SK-N-SH treated with all-trans-retinoic acid at 6 μM for 48 hours (cell line): ENCODE measurements around the gene ARID1B.
A peak's percentile ranks its signal among the peaks of the same experiment; 100 is the strongest.

Source experiments
- ATAC-seq: fragments of 200-7000 bp; cut with Tn5 transposase; 3 replicates; pipeline ENCODE4 v1.9.1; 2020; ENCODE audit warnings: mild to moderate bottlenecking, moderate library complexity
- ARNTL ChIP-seq: fragments of 450-650 bp; formaldehyde crosslinking; IDR thresholded peaks from 2 replicates; pipeline ENCODE4 v1.5.0; 2020; ENCODE audit warnings: low read depth, mild to moderate bottlenecking, moderate library complexity, borderline replicate concordance
- BACH2 ChIP-seq: fragments of 250-450 bp; sonication (Bioruptor Pico); IDR thresholded peaks from 2 replicates; pipeline ENCODE4 v1.9.0; 2021; ENCODE audit warnings: mild to moderate bottlenecking, borderline replicate concordance
- CSDC2 ChIP-seq: fragments of 250-450 bp; sonication (Bioruptor Pico); IDR thresholded peaks from 2 replicates; pipeline ENCODE4 v1.5.0; 2020; ENCODE audit warnings: mild to moderate bottlenecking, moderate library complexity
- CSRNP3 ChIP-seq: fragments of 250-450 bp; sonication (Bioruptor Pico); IDR thresholded peaks from 2 replicates; pipeline ENCODE4 v1.5.1; 2021; ENCODE audit warnings: mild to moderate bottlenecking, moderate library complexity
- ESRRG ChIP-seq: fragments of 250-450 bp; sonication (Bioruptor Pico); IDR thresholded peaks from 2 replicates; pipeline ENCODE4 v1.6.1; 2021; ENCODE audit warnings: mild to moderate bottlenecking
- GLIS3 ChIP-seq: fragments of 250-450 bp; sonication (Bioruptor Pico); IDR thresholded peaks from 2 replicates; pipeline ENCODE4 v1.5.0; 2020; ENCODE audit warnings: mild to moderate bottlenecking, moderate library complexity
- ISL1 ChIP-seq: fragments of 250-450 bp; sonication (Bioruptor Pico); IDR thresholded peaks from 2 replicates; pipeline ENCODE4 v2.1.2; 2022; ENCODE audit warnings: mild to moderate bottlenecking, moderate library complexity
- OSR1 ChIP-seq: fragments of 250-450 bp; sonication (Bioruptor Pico); IDR thresholded peaks from 2 replicates; pipeline ENCODE4 v1.8.0; 2022; ENCODE audit warnings: moderate library complexity, mild to moderate bottlenecking, inconsistent platforms
- POU6F1 ChIP-seq: fragments of 250-450 bp; sonication (Bioruptor Pico); IDR thresholded peaks from 2 replicates; pipeline ENCODE4 v1.8.0; 2021; ENCODE audit warnings: low read depth, mild to moderate bottlenecking, moderate library complexity, borderline replicate concordance
- PPARA ChIP-seq: fragments of 250-450 bp; sonication (Bioruptor Pico); IDR thresholded peaks from 2 replicates; pipeline ENCODE4 v1.5.0; 2020; ENCODE audit warnings: mild to moderate bottlenecking, borderline replicate concordance
- RARB ChIP-seq: fragments of 250-450 bp; sonication (Bioruptor Pico); IDR thresholded peaks from 2 replicates; pipeline ENCODE4 v1.8.0; 2021; ENCODE audit warnings: mild to moderate bottlenecking, moderate library complexity
- SNAI2 ChIP-seq: fragments of 250-450 bp; sonication (Bioruptor Pico); IDR thresholded peaks from 2 replicates; pipeline ENCODE4 v1.5.0; 2020; ENCODE audit warnings: mild to moderate bottlenecking, moderate library complexity
- TCF4 ChIP-seq: fragments of 250-450 bp; sonication (Bioruptor Pico); IDR thresholded peaks from 2 replicates; pipeline ENCODE4 v1.8.0; 2021; ENCODE audit warnings: mild to moderate bottlenecking, moderate library complexity, borderline replicate concordance
- TSHZ2 ChIP-seq: fragments of 250-450 bp; sonication (Bioruptor Pico); IDR thresholded peaks from 2 replicates; pipeline ENCODE4 v1.5.0; 2020; ENCODE audit warnings: mild to moderate bottlenecking, moderate library complexity
- ZC3H10 ChIP-seq: fragments of 250-450 bp; sonication (Bioruptor Pico); IDR thresholded peaks from 2 replicates; pipeline ENCODE4 v1.5.1; 2021; ENCODE audit warnings: mild to moderate bottlenecking, moderate library complexity
- ZFP3 ChIP-seq: fragments of 250-450 bp; sonication (Bioruptor Pico); IDR thresholded peaks from 2 replicates; pipeline ENCODE4 v1.5.0; 2020; ENCODE audit warnings: mild to moderate bottlenecking, moderate library complexity
- ZFP30 ChIP-seq: fragments of 450-650 bp; formaldehyde crosslinking; IDR thresholded peaks from 2 replicates; pipeline ENCODE4 v1.5.0; 2022; ENCODE audit warnings: mild to moderate bottlenecking, moderate library complexity
- ZNF565 ChIP-seq: fragments of 450-650 bp; formaldehyde crosslinking; conservative IDR thresholded peaks from 2 replicates; pipeline ENCODE4 v1.5.0; 2020; ENCODE audit warnings: low read depth, mild to moderate bottlenecking, moderate library complexity
- ZNF70 ChIP-seq: fragments of 450-650 bp; formaldehyde crosslinking; IDR thresholded peaks from 2 replicates; pipeline ENCODE4 v1.5.0; 2020; ENCODE audit warnings: mild to moderate bottlenecking, moderate library complexity
- ZNF8 ChIP-seq: fragments of 450-650 bp; formaldehyde crosslinking; IDR thresholded peaks from 2 replicates; pipeline ENCODE4 v1.5.0; 2020; ENCODE audit warnings: mild to moderate bottlenecking, moderate library complexity
- TF ChIP-seq, protein P1 (sequence below): fragments of 250-450 bp; sonication (Bioruptor Pico); IDR thresholded peaks from 2 replicates; pipeline ENCODE4 v1.5.1; 2020; ENCODE audit warnings: low read depth, mild to moderate bottlenecking, moderate library complexity
- TF ChIP-seq, protein P2 (sequence below): fragments of 250-450 bp; sonication (Bioruptor Pico); IDR thresholded peaks from 2 replicates; pipeline ENCODE4 v1.8.0; 2020; ENCODE audit warnings: mild to moderate bottlenecking, moderate library complexity, borderline replicate concordance

ARID1B gene

DNA sequence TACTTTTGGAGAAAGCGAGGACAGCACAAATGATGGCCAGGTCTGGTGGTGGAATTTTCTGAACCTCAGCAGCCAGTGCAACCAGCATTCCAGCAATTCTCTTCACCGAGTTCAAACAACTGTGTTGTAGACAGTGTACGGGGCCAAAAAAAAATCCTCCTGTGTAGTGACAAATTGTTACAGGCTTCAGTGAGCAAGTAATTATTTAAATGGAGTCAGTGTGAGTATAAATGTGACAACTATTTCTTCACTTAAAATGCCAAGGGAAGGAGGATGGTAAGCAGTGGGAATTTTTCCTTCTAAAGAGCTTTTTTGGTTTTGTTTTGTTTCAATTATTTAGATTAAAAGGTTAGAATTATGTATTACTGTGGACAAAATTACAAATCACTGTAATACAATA is 392.0 kb downstream of the ARID1B start:
- peak; percentile 28; the same call in 1 of the 3 replicates for ATAC-seq
- no peak for TF ChIP-seq OSR1 (CRISPR knock-in tag)
- TF ChIP-seq, all 23 proteins: peak for 0

- TF ChIP-seq SNAI2 (CRISPR knock-in tag) (no peak), ZC3H10 (no peak), ISL1 (no peak), GLIS3 (no peak)
- TF ChIP-seq, protein P1, sequence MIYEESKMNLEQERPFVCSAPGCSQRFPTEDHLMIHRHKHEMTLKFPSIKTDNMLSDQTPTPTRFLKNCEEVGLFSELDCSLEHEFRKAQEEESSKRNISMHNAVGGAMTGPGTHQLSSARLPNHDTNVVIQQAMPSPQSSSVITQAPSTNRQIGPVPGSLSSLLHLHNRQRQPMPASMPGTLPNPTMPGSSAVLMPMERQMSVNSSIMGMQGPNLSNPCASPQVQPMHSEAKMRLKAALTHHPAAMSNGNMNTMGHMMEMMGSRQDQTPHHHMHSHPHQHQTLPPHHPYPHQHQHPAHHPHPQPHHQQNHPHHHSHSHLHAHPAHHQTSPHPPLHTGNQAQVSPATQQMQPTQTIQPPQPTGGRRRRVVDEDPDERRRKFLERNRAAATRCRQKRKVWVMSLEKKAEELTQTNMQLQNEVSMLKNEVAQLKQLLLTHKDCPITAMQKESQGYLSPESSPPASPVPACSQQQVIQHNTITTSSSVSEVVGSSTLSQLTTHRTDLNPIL: no peak
- peak; percentile 69 for ATAC-seq
Observed at GRCh38 chr6:157169656-157170055, 392.5 kb downstream of the ARID1B start.

- no peak for ATAC-seq
- TF ChIP-seq PPARA (CRISPR knock-in tag) (no peak), OSR1 (CRISPR knock-in tag) (no peak), RARB (CRISPR knock-in tag) (no peak), TCF4 (CRISPR knock-in tag) (no peak)
Observed at GRCh38 chr6:157170535-157170934, 393.4 kb downstream of the ARID1B start.

GRCh38 chr6:157171801-157172200 is 394.6 kb downstream of the ARID1B start:
- ATAC-seq: no peak

GRCh38 chr6:157172231-157172701 is 395.1 kb downstream of the ARID1B start:
- no peak for ATAC-seq
- no peak for TF ChIP-seq CSRNP3
- no peak for TF ChIP-seq SNAI2 (CRISPR knock-in tag)
- TF ChIP-seq GLIS3: no peak
- no peak for TF ChIP-seq POU6F1 (CRISPR knock-in tag)
- TF ChIP-seq TCF4 (CRISPR knock-in tag): no peak
- no peak for TF ChIP-seq ZC3H10
- no peak for TF ChIP-seq ZNF565 (CRISPR knock-in tag)
- no peak for TF ChIP-seq ZNF70
- no peak for TF ChIP-seq TSHZ2
- TF ChIP-seq, protein P1: no peak
- TF ChIP-seq RARB (CRISPR knock-in tag): no peak
- no peak for TF ChIP-seq ZFP3 (CRISPR knock-in tag)

More at GRCh38 chr6:157171801-157172200, 394.6 kb downstream of the ARID1B start:
- TF ChIP-seq ZFP30 (no peak), OSR1 (CRISPR knock-in tag) (no peak), ESRRG (CRISPR knock-in tag) (no peak), CSRNP3 (no peak), ZNF8 (CRISPR knock-in tag) (no peak), RARB (CRISPR knock-in tag) (no peak), ZNF565 (CRISPR knock-in tag) (no peak), PPARA (CRISPR knock-in tag) (no peak), BACH2 (CRISPR knock-in tag) (no peak), ZNF70 (no peak), ARNTL (CRISPR knock-in tag) (no peak), GLIS3 (no peak), CSDC2 (no peak)
- TF ChIP-seq, protein P2, sequence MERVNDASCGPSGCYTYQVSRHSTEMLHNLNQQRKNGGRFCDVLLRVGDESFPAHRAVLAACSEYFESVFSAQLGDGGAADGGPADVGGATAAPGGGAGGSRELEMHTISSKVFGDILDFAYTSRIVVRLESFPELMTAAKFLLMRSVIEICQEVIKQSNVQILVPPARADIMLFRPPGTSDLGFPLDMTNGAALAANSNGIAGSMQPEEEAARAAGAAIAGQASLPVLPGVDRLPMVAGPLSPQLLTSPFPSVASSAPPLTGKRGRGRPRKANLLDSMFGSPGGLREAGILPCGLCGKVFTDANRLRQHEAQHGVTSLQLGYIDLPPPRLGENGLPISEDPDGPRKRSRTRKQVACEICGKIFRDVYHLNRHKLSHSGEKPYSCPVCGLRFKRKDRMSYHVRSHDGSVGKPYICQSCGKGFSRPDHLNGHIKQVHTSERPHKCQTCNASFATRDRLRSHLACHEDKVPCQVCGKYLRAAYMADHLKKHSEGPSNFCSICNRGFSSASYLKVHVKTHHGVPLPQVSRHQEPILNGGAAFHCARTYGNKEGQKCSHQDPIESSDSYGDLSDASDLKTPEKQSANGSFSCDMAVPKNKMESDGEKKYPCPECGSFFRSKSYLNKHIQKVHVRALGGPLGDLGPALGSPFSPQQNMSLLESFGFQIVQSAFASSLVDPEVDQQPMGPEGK (CRISPR knock-in tag): no peak
